Measurements from ENCODE around the gene RANGRF. TPM values are rescaled to one million over a fixed set of nuclear protein-coding genes. Genes with fewer than 3 reads are reported as not detected.
A peak's percentile ranks its signal among the peaks of the same experiment; 100 is the strongest.

The RANGRF gene
- total and polyA plus RNA-seq, 9 of the 15 experiments (the other 6 are each of a cell fraction or from before 2014, with no cell fraction given): 7.6 to 60.0 (median 16.0) TPM

- TF ChIP-seq IRF2 (CRISPR knock-in tag; IDR thresholded peaks at IDR 0.05): no peak
- TF ChIP-seq XRCC4 (IDR thresholded peaks at IDR 0.05; ENCODE audit: extremely low read depth, insufficient read depth, insufficient read length): no peak
- no peak for TF ChIP-seq NELFE (IDR thresholded peaks at IDR 0.05; ENCODE audit: insufficient read depth, insufficient read length)
- no peak for TF ChIP-seq KDM5B (IDR thresholded peaks at IDR 0.05; ENCODE audit: insufficient replicate concordance, low read depth, low read length)
- TF ChIP-seq SP2 (IDR thresholded peaks at IDR 0.05; ENCODE audit: extremely low read depth, low read depth, low read length, poor library complexity, severe bottlenecking): no peak
- TF ChIP-seq TARDBP (IDR thresholded peaks at IDR 0.05): no peak
- TF ChIP-seq SIX5 (IDR thresholded peaks at IDR 0.05; ENCODE audit: borderline replicate concordance in 1 of 2, insufficient read depth in 1 of 2, low read depth in 1 of 2, low read length in 2 of 2): peak in 1 of 2 experiments; percentile 4; a peak in 1 of 4 replicates
- TF ChIP-seq ZBTB49 (CRISPR knock-in tag; IDR thresholded peaks at IDR 0.05; ENCODE audit: borderline replicate concordance): no peak
- TF ChIP-seq C11orf30 (IDR thresholded peaks at IDR 0.05; ENCODE audit: low read depth): peak; percentile 91
- TF ChIP-seq PTBP1 (IDR thresholded peaks at IDR 0.05; ENCODE audit: low read depth, low read length): no peak
- TF ChIP-seq TCF15 (CRISPR knock-in tag; IDR thresholded peaks at IDR 0.05): no peak
- TF ChIP-seq FOXJ2 (tag; IDR thresholded peaks at IDR 0.05): no peak
- TF ChIP-seq HDAC3 (IDR thresholded peaks at IDR 0.05; ENCODE audit: borderline replicate concordance, partially characterized antibody): no peak
- no peak for TF ChIP-seq ZNF3 (CRISPR knock-in tag; IDR thresholded peaks at IDR 0.05)
- no peak for TF ChIP-seq POLR3A (IDR thresholded peaks at IDR 0.05; ENCODE audit: borderline replicate concordance, extremely low read depth, insufficient read depth, insufficient read length)
- no peak for TF ChIP-seq HMG20A (CRISPR knock-in tag; conservative IDR thresholded peaks at IDR 0.05)
- TF ChIP-seq MBD1 (CRISPR knock-in tag; IDR thresholded peaks at IDR 0.05): no peak
- TF ChIP-seq SREBF2 (CRISPR knock-in tag; IDR thresholded peaks at IDR 0.05): no peak
- no peak for TF ChIP-seq ZNF184 (CRISPR knock-in tag; IDR thresholded peaks at IDR 0.05)
- no peak for TF ChIP-seq CC2D1A (IDR thresholded peaks at IDR 0.05)
- no peak for TF ChIP-seq KLF16 (IDR thresholded peaks at IDR 0.05)
- peak; percentile 40; the same call in 1 of the 2 replicates for TF ChIP-seq VEZF1 (CRISPR knock-in tag; IDR thresholded peaks at IDR 0.05)
- TF ChIP-seq ZNF668 (CRISPR knock-in tag; IDR thresholded peaks at IDR 0.05): no peak
These were observed 39.5 kb upstream of the RANGRF start, which contains the start of gene PFAS (continued) for GRCh38 chr17:8248751-8249607.

Measured in K562 (cell line).